GM19438 (cell line): ENCODE data around the gene AMOT.

Experiments used
- ATAC-seq: cut with Tn5 transposase; IDR thresholded peaks from one replicate; pipeline ENCODE4 v1.9.1; 2021; ENCODE audit warnings: low read depth; ENCODE audit not compliant: unreplicated experiment

The AMOT gene

DNA sequence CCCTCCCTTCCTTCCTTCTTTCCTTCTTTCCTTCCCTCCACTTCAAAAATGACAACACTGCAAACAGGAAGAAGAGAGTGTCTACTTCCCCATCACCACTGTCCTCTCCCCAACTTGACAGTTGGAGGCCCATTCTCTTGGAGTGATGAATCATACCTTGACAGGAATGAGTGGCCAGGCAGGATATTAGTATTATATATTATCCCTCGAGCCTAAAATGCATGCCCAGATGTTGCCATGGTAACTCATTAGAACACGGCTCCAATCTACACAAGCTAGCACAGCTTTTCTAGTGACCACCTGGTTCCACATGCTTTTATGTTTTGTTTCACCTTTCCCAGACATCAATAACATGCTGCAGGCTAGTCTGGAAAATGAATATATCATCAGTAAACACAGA lies 89.6 kb downstream of the AMOT start:
- no peak for ATAC-seq

DNA sequence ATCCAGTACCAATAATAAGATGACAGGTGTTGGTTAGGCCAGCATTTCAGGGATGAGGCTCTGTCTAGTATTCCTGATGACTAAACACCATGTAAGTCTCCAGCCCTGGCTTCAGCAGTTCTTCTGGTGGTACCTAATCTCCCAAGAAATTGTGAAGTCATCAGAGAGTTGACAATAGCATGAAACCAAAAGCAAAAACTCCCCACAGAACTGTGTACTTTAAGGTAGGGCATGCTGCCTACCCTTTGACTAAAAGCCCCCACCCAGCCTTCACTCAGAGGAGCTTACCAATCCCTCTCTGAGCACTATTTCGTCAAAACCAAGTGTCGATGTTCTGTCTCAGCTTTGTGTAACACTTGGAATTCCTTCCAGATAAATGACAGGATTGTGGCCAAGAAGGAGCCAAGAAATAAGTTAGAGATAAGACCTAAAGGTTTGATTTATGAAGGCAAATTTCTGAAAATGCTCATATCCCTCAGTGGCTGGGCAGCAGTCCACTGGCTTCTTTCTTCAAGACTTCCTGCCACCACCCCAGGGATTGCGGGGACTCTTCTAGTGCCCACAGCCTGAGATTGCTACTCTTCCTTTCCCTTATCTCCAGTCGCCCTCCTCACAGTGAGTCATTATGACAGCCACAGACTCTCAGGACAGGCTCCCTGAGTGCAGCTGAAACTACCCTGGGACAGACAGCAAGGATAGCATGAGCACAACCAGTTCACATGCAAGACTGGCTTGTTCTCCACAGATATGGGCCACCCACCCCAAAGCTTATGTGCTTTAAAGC lies 93.6 kb downstream of the AMOT start:
- ATAC-seq = no peak

DNA sequence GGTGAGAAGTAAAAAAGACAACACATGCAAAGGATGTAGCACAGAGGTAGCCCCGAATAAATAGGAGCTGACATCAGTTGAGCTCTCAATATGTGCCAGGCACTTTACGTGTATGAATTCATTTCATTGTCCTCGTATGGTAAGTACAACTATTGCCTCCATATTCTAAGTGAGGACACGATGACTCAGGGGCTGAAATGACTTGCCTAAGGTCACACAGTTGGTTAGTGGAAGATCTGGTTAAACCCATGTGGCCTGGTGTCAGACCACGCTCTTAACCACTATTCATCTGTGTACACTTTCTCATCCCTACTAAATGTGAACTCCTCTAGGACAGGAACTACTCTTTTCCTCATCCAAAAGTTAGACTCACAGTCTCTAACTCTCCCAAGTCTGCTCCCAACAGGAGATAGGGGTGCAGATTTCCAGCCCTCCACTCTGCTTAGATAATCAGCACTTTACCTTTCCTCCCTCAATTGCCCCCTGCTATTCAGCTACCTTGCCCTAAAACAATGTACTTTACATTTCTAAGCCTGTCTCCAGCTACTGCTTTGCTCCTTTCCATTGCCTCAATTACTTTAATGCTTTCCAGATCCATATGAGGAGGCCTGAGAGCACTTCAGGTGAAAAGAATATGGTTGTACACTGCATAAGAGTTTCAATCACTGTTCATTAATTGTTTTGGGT lies 102.1 kb downstream of the AMOT start:
- peak; percentile 54 for ATAC-seq

DNA sequence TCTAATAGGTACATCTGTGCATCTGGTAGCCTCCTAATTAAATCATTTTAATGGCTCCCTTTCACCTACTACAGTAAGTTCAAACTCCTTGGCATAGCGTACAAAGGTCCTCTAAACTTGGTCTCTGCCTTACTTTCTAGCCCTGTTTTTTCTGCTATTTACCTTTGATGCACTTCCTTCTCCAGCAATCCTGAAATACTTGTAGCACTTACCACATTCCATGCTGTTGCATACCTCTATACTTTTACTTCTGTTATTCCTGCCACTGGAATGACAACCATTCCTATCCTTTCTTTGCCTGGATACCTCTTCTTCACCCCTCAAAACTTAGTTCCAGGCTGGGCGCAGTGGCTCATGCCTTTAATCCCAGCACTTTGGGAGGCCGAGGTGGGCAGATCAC lies 104.3 kb downstream of the AMOT start:
- no peak for ATAC-seq

DNA sequence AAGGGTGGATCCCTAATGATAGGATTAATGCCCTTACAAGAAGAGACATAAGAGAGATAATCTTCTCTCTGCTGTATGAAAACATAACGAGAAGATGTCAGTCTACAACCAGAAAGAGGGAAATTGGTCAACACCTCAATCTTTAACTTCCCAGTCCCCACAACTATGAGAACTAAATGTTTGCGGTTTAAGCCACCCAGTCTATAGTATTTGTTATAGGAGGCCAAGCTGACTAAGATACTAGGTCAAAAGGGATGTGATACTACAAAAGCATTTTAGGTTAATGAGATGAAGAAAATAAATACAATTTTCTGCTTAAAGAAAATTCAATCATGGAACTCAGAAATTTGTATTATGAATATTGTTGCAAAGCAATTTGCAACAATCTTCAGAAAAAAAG lies 105.5 kb downstream of the AMOT start:
- ATAC-seq = no peak

DNA sequence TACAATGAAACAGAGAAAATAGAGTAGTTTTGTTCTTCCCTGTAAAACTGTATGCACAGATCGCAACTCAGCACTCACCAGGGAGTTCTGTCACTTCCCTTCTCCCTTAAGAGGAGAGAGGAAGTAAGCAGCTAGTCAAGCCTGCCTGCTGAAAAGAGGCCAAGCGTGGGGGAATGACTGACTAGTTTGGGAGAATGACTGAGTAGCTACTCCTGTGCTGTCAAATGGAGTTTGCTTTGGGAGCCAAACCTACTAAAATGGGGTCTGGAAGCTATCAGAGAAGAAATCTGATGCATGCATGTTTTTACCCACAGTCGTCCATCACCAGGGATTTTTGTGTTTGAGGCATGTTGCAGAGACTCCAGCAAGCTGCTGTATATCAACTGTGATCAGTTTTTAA lies 106.3 kb downstream of the AMOT start:
- ATAC-seq = no peak

DNA sequence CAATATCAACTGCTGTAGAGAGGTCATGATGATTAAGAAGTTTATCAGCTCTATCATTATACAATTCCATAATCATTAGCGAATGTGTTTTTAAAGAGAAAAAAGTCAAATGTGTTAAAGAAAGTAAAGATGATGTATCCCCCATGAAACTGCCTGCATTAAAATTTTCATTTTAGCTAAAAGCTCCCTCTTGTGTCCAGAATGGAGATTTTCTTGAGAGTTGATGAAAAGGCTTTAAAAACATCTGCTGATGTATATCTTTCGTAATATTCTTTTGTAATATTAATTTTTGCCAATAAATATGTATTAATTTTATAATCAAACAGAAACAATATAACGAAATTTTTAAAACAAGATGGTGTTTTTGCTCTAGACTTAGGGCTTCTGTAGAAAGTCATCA lies 108.8 kb downstream of the AMOT start:
- ATAC-seq = no peak
